Lung (tissue), 12 donors: ENCODE results near the gene CNTNAP2. TPM values are rescaled to one million over a fixed set of nuclear protein-coding genes. Genes with fewer than 3 reads are reported as not detected.

ENCODE experiments used
- ATAC-seq: fragments of 200-7000 bp; cut with Tn5 transposase; one replicate; pipeline ENCODE4 v1.9.1; 2020; ENCODE audit warnings: moderate number of reproducible peaks; ENCODE audit not compliant: insufficient read depth, low FRiP score
- DNase-seq, 3 donors: peaks; one replicate each; pipeline ENCODE4 v3.0.0-alpha.2; 2013 to 2017
- H3K27ac ChIP-seq, 2 donors: one replicate each; pipeline ENCODE4 v1.5.1; 2013; ENCODE audit warnings: mild to moderate bottlenecking in 2 of 2, moderate library complexity in 2 of 2, control low read depth in 1 of 2, inconsistent platforms in 1 of 2, low read depth in 1 of 2, low read length in 1 of 2
- H3K27me3 ChIP-seq, 3 donors: one replicate each; pipeline ENCODE4 v1.5.1; 2013; ENCODE audit warnings: low read length in 2 of 3; ENCODE audit not compliant: control insufficient read depth in 3 of 3, insufficient read depth in 3 of 3
- H3K36me3 ChIP-seq, 4 donors: one replicate each; pipeline ENCODE4 v1.5.1; 2013; ENCODE audit warnings: low read length in 4 of 4, mild to moderate bottlenecking in 1 of 4, moderate library complexity in 1 of 4; ENCODE audit not compliant: control insufficient read depth in 4 of 4, insufficient read depth in 4 of 4
- H3K4me1 ChIP-seq, 5 donors: one replicate each; pipeline ENCODE4 v1.5.1; 2013; ENCODE audit warnings: low read length in 5 of 5, mild to moderate bottlenecking in 2 of 5, moderate library complexity in 1 of 5; ENCODE audit not compliant: control insufficient read depth in 5 of 5, insufficient read depth in 5 of 5
- H3K4me3 ChIP-seq: one replicate; pipeline ENCODE4 v1.5.1; 2013; ENCODE audit warnings: mild to moderate bottlenecking, control low read depth, moderate library complexity
- H3K9ac ChIP-seq, 2 donors: one replicate each; pipeline ENCODE4 v1.5.1; 2013; ENCODE audit warnings: low read length in 2 of 2, control low read depth in 1 of 2; ENCODE audit not compliant: insufficient read depth in 1 of 2
- H3K9me3 ChIP-seq, 4 donors: one replicate each; pipeline ENCODE4 v1.5.1; 2013; ENCODE audit warnings: low read length in 3 of 4, mild to moderate bottlenecking in 1 of 4, moderate library complexity in 1 of 4; ENCODE audit not compliant: control insufficient read depth in 4 of 4, insufficient read depth in 3 of 4
- CTCF ChIP-seq: IDR thresholded peaks from 2 replicates; pipeline ENCODE4 v1.5.1; 2012; ENCODE audit warnings: mild to moderate bottlenecking; ENCODE audit errors: control extremely low read depth, extremely low read depth
- WGBS, 2 donors: extraction: QIAGEN DNeasy Blood & Tissue Kit; methylation state at CpG; one replicate each; pipeline ENCODE4 v1.1.7; 2013; 5-methylcytosine and 5-hydroxymethylcytosine counted together
- polyA plus RNA-seq, 2 donors: library from polyadenylated mRNA; stranded (reverse); fragments of 200-250 nt; gene quantifications; one replicate each; pipeline ENCODE4 v1.2.1, GENCODE V29; 2013
- total RNA-seq, 2 donors: library from RNA; depleted of rRNA in 1 of 2; stranded (reverse); fragments of >200 nt in 1 of 2; gene quantifications; one replicate each; pipeline ENCODE4 v1.2.1, GENCODE V29; 2014 to 2021
- donor health status: control.
- donor health status: control.
- donor health status: Bipolar disorder and iron deficiency.
- donor health status: healthy.
- donor health status: DM: yes; HTN: yes; CAD: no.

CNTNAP2 gene
- total and polyA plus RNA-seq, 4 donors: 0.18 to 45.3 (median 0.52) TPM

GRCh38 chr7:147912291-147912690 lies 1795.7 kb downstream of the CNTNAP2 start:
- TF ChIP-seq CTCF: no peak
- H3K27ac ChIP-seq: no peak overlapping the region
- peak in 1 of 3 donors; percentile 12 for DNase-seq
- no peak for ATAC-seq
- H3K9ac ChIP-seq: no peak overlapping the region
- no peaks in the 10 kb centered on the region for H3K9me3 ChIP-seq
- WGBS, 2 donors: 54 to 65% methylated on average over 2 of the region's 2 CpGs
- no peaks in the 10 kb centered on the region for H3K36me3 ChIP-seq
- no peak overlapping the region for H3K4me3 ChIP-seq
- H3K4me1 ChIP-seq: peaks cover 0 to 16% (median 0%) of the 10 kb centered on the region in 5 donors
- no peaks in the 10 kb centered on the region for H3K27me3 ChIP-seq

- ATAC-seq (no peak), DNase-seq (no peak)
- H3K4me1 ChIP-seq: peaks cover 0 to 16% (median 0%) of the 10 kb centered on the region in 5 donors
- H3K36me3 ChIP-seq: no peaks in the 10 kb centered on the region
- no peak for TF ChIP-seq CTCF
- H3K27ac ChIP-seq: no peak overlapping the region
- WGBS, 2 donors: 77 to 87% methylated on average over 2 of the region's 2 CpGs
- H3K9me3 ChIP-seq: no peaks in the 10 kb centered on the region
- H3K9ac ChIP-seq: no peak overlapping the region
- H3K27me3 ChIP-seq: no peaks in the 10 kb centered on the region
- no peak overlapping the region for H3K4me3 ChIP-seq
Observed at GRCh38 chr7:147912946-147913638, 1796.5 kb downstream of the CNTNAP2 start.

GRCh38 chr7:147915781-147916180 lies 1799.2 kb downstream of the CNTNAP2 start:
- Histone ChIP-seq H3K27me3 (no peaks in the 10 kb centered on the region), H3K9ac (no peak overlapping the region), H3K27ac (no peak overlapping the region), H3K9me3 (no peaks in the 10 kb centered on the region), H3K36me3 (no peaks in the 10 kb centered on the region), H3K4me1 (peaks cover 0 to 16% (median 0%) of the 10 kb centered on the region in 5 donors), H3K4me3 (no peak overlapping the region)
- 40 to 68% methylated on average over 4 of the region's 4 CpGs for WGBS, 2 donors
- no peak for ATAC-seq
- TF ChIP-seq CTCF: no peak
- peak in 1 of 3 donors; percentile 17 for DNase-seq
